GM18502 (cell line): ENCODE measurements around the gene FBXW2.
"Not testable (repeated sequence)": the region's sequence is repeated elsewhere in the genome, so short reads cannot be mapped to it uniquely, and the experiment has no call there.

Experiments
- ATAC-seq: cut with Tn5 transposase; IDR thresholded peaks from one replicate; pipeline ENCODE4 v1.9.1; 2021; ENCODE audit warnings: mild to moderate bottlenecking; ENCODE audit not compliant: unreplicated experiment, poor library complexity

The FBXW2 gene

GRCh38 chr9:120750421-120750820 lies 42.8 kb downstream of the FBXW2 start:
- no peak for ATAC-seq

GRCh38 chr9:120746366-120746765 lies 46.9 kb downstream of the FBXW2 start:
- not testable (repeated sequence) for ATAC-seq

- no peak for ATAC-seq
These were observed 47.9 kb downstream of the FBXW2 start for GRCh38 chr9:120745278-120745677.

- no peak for ATAC-seq
These were observed 50.2 kb downstream of the FBXW2 start for GRCh38 chr9:120742951-120743416.

- no peak for ATAC-seq
These were observed 51.5 kb downstream of the FBXW2 start for GRCh38 chr9:120741701-120742100.

- no peak for ATAC-seq
These were observed 52.0 kb downstream of the FBXW2 start for GRCh38 chr9:120741191-120741590.

GRCh38 chr9:120740132-120740531 lies 53.1 kb downstream of the FBXW2 start:
- ATAC-seq: no peak

- ATAC-seq: no peak
These were observed 55.6 kb downstream of the FBXW2 start for GRCh38 chr9:120737416-120738165.

- no peak for ATAC-seq
These were observed 56.3 kb downstream of the FBXW2 start for GRCh38 chr9:120736881-120737280.

- no peak for ATAC-seq
These were observed 57.6 kb downstream of the FBXW2 start for GRCh38 chr9:120735415-120736126.

- no peak for ATAC-seq
These were observed 58.4 kb downstream of the FBXW2 start for GRCh38 chr9:120734607-120735410.

- no peak for ATAC-seq
These were observed 60.0 kb downstream of the FBXW2 start for GRCh38 chr9:120733190-120733589.

GRCh38 chr9:120730654-120731514 lies 62.3 kb downstream of the FBXW2 start:
- ATAC-seq: no peak

- ATAC-seq: no peak
These were observed 63.4 kb downstream of the FBXW2 start for GRCh38 chr9:120729791-120730241.

GRCh38 chr9:120726484-120726883 lies 66.7 kb downstream of the FBXW2 start:
- no peak for ATAC-seq

- ATAC-seq: no peak
These were observed 67.3 kb downstream of the FBXW2 start for GRCh38 chr9:120725907-120726306.

- ATAC-seq: no peak
These were observed 68.3 kb downstream of the FBXW2 start for GRCh38 chr9:120724757-120725400.

GRCh38 chr9:120723565-120723964 lies 69.7 kb downstream of the FBXW2 start:
- ATAC-seq: no peak

GRCh38 chr9:120720404-120720803 lies 72.8 kb downstream of the FBXW2 start:
- ATAC-seq: no peak
